Esophagus (tissue), 2 donors: ENCODE measurements around the gene BCR. TPM values are rescaled to one million over a fixed set of nuclear protein-coding genes. Genes with fewer than 3 reads are reported as not detected.

ENCODE experiments used
- H3K27ac ChIP-seq, 2 donors: one replicate each; pipeline ENCODE4 v1.5.1; 2013; ENCODE audit warnings: low read depth in 2 of 2, mild to moderate bottlenecking in 2 of 2, inconsistent platforms in 1 of 2, low read length in 1 of 2, moderate library complexity in 1 of 2
- H3K27me3 ChIP-seq, 2 donors: one replicate each; pipeline ENCODE4 v1.6.1; 2013; ENCODE audit warnings: low read length in 2 of 2, control low read depth in 1 of 2, mild to moderate bottlenecking in 1 of 2; ENCODE audit not compliant: insufficient read depth in 2 of 2, control insufficient read depth in 1 of 2
- H3K36me3 ChIP-seq, 2 donors: one replicate each; pipeline ENCODE4 v1.6.1; 2013; ENCODE audit warnings: low read length in 1 of 2; ENCODE audit not compliant: control insufficient read depth in 2 of 2, insufficient read depth in 2 of 2
- H3K4me1 ChIP-seq, 2 donors: one replicate each; pipeline ENCODE4 v1.6.1; 2013; ENCODE audit warnings: low read length in 1 of 2; ENCODE audit not compliant: control insufficient read depth in 2 of 2, insufficient read depth in 2 of 2
- H3K4me3 ChIP-seq, 2 donors: one replicate each; pipeline ENCODE4 v1.5.1; 2013; ENCODE audit warnings: low read length in 2 of 2, mild to moderate bottlenecking in 2 of 2, low read depth in 1 of 2, moderate library complexity in 1 of 2
- H3K9me3 ChIP-seq, 2 donors: one replicate each; pipeline ENCODE4 v1.6.1; 2013; ENCODE audit warnings: mild to moderate bottlenecking in 2 of 2, low read depth in 1 of 2, low read length in 1 of 2, moderate library complexity in 1 of 2; ENCODE audit not compliant: control insufficient read depth in 2 of 2, insufficient read depth in 1 of 2
- WGBS, 2 donors: extraction: QIAGEN DNeasy Blood & Tissue Kit; methylation state at CpG; one replicate each; pipeline ENCODE4 v1.1.7; 2013; 5-methylcytosine and 5-hydroxymethylcytosine counted together
- polyA plus RNA-seq, 2 donors: library from polyadenylated mRNA; stranded (reverse); fragments of 200-250 nt; gene quantifications; one replicate each; pipeline ENCODE4 v1.2.3, GENCODE V29; 2013
- donor health status: healthy with polysubstance abuse.
- donor health status: Bipolar disorder and iron deficiency.

The BCR gene
- polyA plus RNA-seq, 2 donors, result 27.8 to 30.2 TPM

- Histone ChIP-seq H3K36me3 (peaks cover 21 to 70% of the 10 kb centered on the region in 2 donors), H3K27me3 (no peaks in the 10 kb centered on the region), H3K4me1 (peaks cover 0 to 3% of the 10 kb centered on the region in 2 donors), H3K27ac (no peak overlapping the region), H3K4me3 (no peak overlapping the region), H3K9me3 (no peaks in the 10 kb centered on the region)
- 86 to 88% methylated on average over 22 of the region's 22 CpGs for WGBS, 2 donors
Measured at GRCh38 chr22:23268139-23268712, 87.9 kb downstream of the BCR start.

- Histone ChIP-seq H3K36me3 (peaks cover 21 to 70% of the 10 kb centered on the region in 2 donors), H3K27me3 (no peaks in the 10 kb centered on the region), H3K9me3 (no peaks in the 10 kb centered on the region), H3K4me3 (no peak overlapping the region), H3K27ac (no peak overlapping the region), H3K4me1 (peaks cover 0 to 3% of the 10 kb centered on the region in 2 donors)
- 84 to 86% methylated on average over 7 of the region's 7 CpGs for WGBS, 2 donors
Measured at GRCh38 chr22:23268877-23269276, 88.6 kb downstream of the BCR start.

GRCh38 chr22:23269441-23270211, 89.3 kb downstream of the BCR start:
- H3K27ac ChIP-seq, result no peak overlapping the region
- no peaks in the 10 kb centered on the region for H3K27me3 ChIP-seq
- peaks cover 0 to 3% of the 10 kb centered on the region in 2 donors for H3K4me1 ChIP-seq
- 84 to 85% methylated on average over 18 of the region's 18 CpGs for WGBS, 2 donors
- peaks cover 21 to 70% of the 10 kb centered on the region in 2 donors for H3K36me3 ChIP-seq
- no peaks in the 10 kb centered on the region for H3K9me3 ChIP-seq
- H3K4me3 ChIP-seq, result no peak overlapping the region

- H3K36me3 ChIP-seq, result peaks cover 19 to 71% of the 10 kb centered on the region in 2 donors
- WGBS, 2 donors, result 58 to 59% methylated on average over 8 of the region's 8 CpGs
- H3K4me1 ChIP-seq, result peaks cover 0 to 3% of the 10 kb centered on the region in 2 donors
- H3K9me3 ChIP-seq, result no peaks in the 10 kb centered on the region
- no peak overlapping the region for H3K27ac ChIP-seq
- H3K4me3 ChIP-seq, result no peak overlapping the region
- no peaks in the 10 kb centered on the region for H3K27me3 ChIP-seq
Measured at GRCh38 chr22:23270212-23270733, 90.0 kb downstream of the BCR start.

- Histone ChIP-seq H3K36me3 (peaks cover 22 to 78% of the 10 kb centered on the region in 2 donors), H3K9me3 (no peaks in the 10 kb centered on the region), H3K4me3 (no peak overlapping the region), H3K27ac (no peak overlapping the region), H3K4me1 (peaks cover 0 to 3% of the 10 kb centered on the region in 2 donors), H3K27me3 (no peaks in the 10 kb centered on the region)
- 90% methylated on average over 12 of the region's 12 CpGs for WGBS, 2 donors
Measured at GRCh38 chr22:23270798-23271596, 90.7 kb downstream of the BCR start.

GRCh38 chr22:23271597-23271908, 91.2 kb downstream of the BCR start:
- H3K36me3 ChIP-seq, result peaks cover 22 to 80% of the 10 kb centered on the region in 2 donors
- WGBS, 2 donors, result 93 to 96% methylated on average over 4 of the region's 4 CpGs

GRCh38 chr22:23272371-23272770, 92.1 kb downstream of the BCR start:
- 85 to 89% methylated on average over 8 of the region's 8 CpGs for WGBS, 2 donors

More at GRCh38 chr22:23271597-23271908, 91.2 kb downstream of the BCR start:
- no peaks in the 10 kb centered on the region for H3K27me3 ChIP-seq
- H3K4me1 ChIP-seq, result peaks cover 0 to 3% of the 10 kb centered on the region in 2 donors
- H3K9me3 ChIP-seq, result no peaks in the 10 kb centered on the region
- H3K4me3 ChIP-seq, result no peak overlapping the region
- H3K27ac ChIP-seq, result no peak overlapping the region

GRCh38 chr22:23272834-23273233, 92.5 kb downstream of the BCR start:
- 89 to 92% methylated on average over 11 of the region's 11 CpGs for WGBS, 2 donors
- Histone ChIP-seq H3K27me3 (no peaks in the 10 kb centered on the region), H3K4me3 (no peak overlapping the region), H3K36me3 (peaks cover 24 to 81% of the 10 kb centered on the region in 2 donors), H3K4me1 (peaks cover 0 to 3% of the 10 kb centered on the region in 2 donors), H3K9me3 (no peaks in the 10 kb centered on the region), H3K27ac (no peak overlapping the region)

More at GRCh38 chr22:23272371-23272770, 92.1 kb downstream of the BCR start:
- Histone ChIP-seq H3K27me3 (no peaks in the 10 kb centered on the region), H3K9me3 (no peaks in the 10 kb centered on the region), H3K4me3 (no peak overlapping the region), H3K4me1 (peaks cover 0 to 3% of the 10 kb centered on the region in 2 donors), H3K36me3 (peaks cover 25 to 81% of the 10 kb centered on the region in 2 donors), H3K27ac (no peak overlapping the region)

GRCh38 chr22:23273445-23274145, 93.3 kb downstream of the BCR start:
- H3K36me3 ChIP-seq, result peaks cover 17 to 74% of the 10 kb centered on the region in 2 donors
- WGBS, 2 donors, result 91 to 96% methylated on average over 9 to 10 of the region's 10 CpGs

More at GRCh38 chr22:23273445-23274145, 93.3 kb downstream of the BCR start:
- Histone ChIP-seq H3K4me3 (no peak overlapping the region), H3K4me1 (peaks cover 0 to 9% of the 10 kb centered on the region in 2 donors), H3K9me3 (no peaks in the 10 kb centered on the region), H3K27ac (no peak overlapping the region), H3K27me3 (no peaks in the 10 kb centered on the region)
